AG09309 (cell line): ENCODE measurements around the gene RPS19BP1.

ENCODE experiments used
- DNase-seq: peaks from one replicate; pipeline ENCODE4 v3.0.0-alpha.2; 2010; ENCODE audit warnings: low read depth
- H3K4me3 ChIP-seq: 2 replicates; pipeline ENCODE4 v1.5.1; 2011; ENCODE audit warnings: mild to moderate bottlenecking, low read depth, low read length, moderate library complexity; ENCODE audit not compliant: control insufficient read depth
- TF ChIP-seq, protein P1 (sequence below): IDR thresholded peaks from 2 replicates; pipeline ENCODE4 v1.5.1; 2011; ENCODE audit warnings: mild to moderate bottlenecking, low read depth, low read length, inconsistent platforms; ENCODE audit not compliant: insufficient read depth, control insufficient read depth; ENCODE audit errors: missing control alignments

RPS19BP1 gene

GRCh38 chr22:39528681-39529486, 3.7 kb downstream of the RPS19BP1 start:
- no peak overlapping the region for H3K4me3 ChIP-seq
- TF ChIP-seq, protein P1, sequence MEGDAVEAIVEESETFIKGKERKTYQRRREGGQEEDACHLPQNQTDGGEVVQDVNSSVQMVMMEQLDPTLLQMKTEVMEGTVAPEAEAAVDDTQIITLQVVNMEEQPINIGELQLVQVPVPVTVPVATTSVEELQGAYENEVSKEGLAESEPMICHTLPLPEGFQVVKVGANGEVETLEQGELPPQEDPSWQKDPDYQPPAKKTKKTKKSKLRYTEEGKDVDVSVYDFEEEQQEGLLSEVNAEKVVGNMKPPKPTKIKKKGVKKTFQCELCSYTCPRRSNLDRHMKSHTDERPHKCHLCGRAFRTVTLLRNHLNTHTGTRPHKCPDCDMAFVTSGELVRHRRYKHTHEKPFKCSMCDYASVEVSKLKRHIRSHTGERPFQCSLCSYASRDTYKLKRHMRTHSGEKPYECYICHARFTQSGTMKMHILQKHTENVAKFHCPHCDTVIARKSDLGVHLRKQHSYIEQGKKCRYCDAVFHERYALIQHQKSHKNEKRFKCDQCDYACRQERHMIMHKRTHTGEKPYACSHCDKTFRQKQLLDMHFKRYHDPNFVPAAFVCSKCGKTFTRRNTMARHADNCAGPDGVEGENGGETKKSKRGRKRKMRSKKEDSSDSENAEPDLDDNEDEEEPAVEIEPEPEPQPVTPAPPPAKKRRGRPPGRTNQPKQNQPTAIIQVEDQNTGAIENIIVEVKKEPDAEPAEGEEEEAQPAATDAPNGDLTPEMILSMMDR, result peak; percentile 100

GRCh38 chr22:39528080-39528661, 4.4 kb downstream of the RPS19BP1 start:
- DNase-seq, result no peak
- TF ChIP-seq, protein P1, result no peak
- no peak overlapping the region for H3K4me3 ChIP-seq

More at GRCh38 chr22:39528681-39529486, 3.7 kb downstream of the RPS19BP1 start:
- peak; percentile 75 for DNase-seq

- TF ChIP-seq, protein P1, result no peak
- DNase-seq, result no peak
- no peak overlapping the region for H3K4me3 ChIP-seq
Observed at GRCh38 chr22:39527481-39527961, 5.0 kb downstream of the RPS19BP1 start.

DNA sequence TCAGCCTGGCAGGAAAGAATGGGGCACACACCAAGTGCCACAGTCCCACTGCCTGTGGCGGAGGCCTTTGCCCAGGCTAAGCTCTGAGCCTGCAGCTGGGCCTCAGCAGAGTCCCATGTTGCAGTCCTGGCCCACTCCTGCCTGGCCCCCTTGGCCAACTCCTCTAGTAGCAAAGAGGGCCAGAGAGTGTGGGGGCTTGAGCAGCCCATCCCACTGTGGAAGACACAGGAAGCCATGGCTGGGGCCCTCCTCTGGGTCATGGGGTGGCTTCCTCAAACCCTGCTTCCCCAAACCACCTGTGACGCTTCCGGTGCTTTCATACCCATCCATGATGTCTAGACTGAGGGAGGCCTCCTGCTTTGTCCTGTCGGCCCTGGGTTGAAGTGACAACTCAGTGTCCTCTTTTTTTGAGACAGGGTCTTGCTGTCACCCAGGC, 5.8 kb downstream of the RPS19BP1 start:
- H3K4me3 ChIP-seq, result no peak overlapping the region
- DNase-seq, result no peak
- TF ChIP-seq, protein P1, result no peak

DNA sequence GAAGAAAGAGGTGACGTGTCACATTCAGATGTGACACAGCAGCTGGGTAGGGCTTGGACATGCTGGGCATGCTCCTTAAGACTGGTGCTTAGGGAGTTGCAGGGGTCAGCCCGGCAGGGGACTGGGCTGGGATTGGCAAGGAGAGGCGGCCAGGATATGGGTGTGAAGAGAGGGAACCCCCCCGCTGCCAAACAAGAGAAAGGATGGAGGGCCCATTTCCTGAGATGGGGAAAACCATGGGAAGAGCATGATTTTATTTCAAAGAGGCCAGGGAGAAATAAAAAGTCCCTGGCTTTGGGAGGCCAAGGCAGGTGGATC, 6.9 kb downstream of the RPS19BP1 start:
- no peak for DNase-seq
- H3K4me3 ChIP-seq, result no peak overlapping the region
- TF ChIP-seq, protein P1, result no peak

GRCh38 chr22:39524753-39525657, 7.5 kb downstream of the RPS19BP1 start:
- TF ChIP-seq, protein P1, result no peak
- no peak for DNase-seq
- no peak overlapping the region for H3K4me3 ChIP-seq
